ENCODE results near the gene PTGES2.

- TF ChIP-seq POLR2A (IDR thresholded peaks at IDR 0.05) (no peak), CTCF (IDR thresholded peaks at IDR 0.05) (no peak)
These were observed 36.9 kb upstream of the PTGES2 start for GRCh38 chr9:128164307-128164885.

Measured in vagina (tissue), 2 donors.